Panc1 (cell line): ENCODE data around the gene PTPRH.

Source experiments
- CTCF ChIP-seq: fragments of 450-650 bp; IDR thresholded peaks from 2 replicates; pipeline ENCODE4 v1.5.1; 2017; ENCODE audit warnings: mild to moderate bottlenecking
- POLR2AphosphoS5 ChIP-seq: IDR thresholded peaks from 2 replicates; pipeline ENCODE4 v1.6.1; 2012; ENCODE audit warnings: mild to moderate bottlenecking, low read depth, low read length, moderate library complexity
- REST ChIP-seq, 2 experiments: IDR thresholded peaks; 2 replicates each; pipeline ENCODE4 v1.6.1; 2011 to 2012; ENCODE audit warnings: low read depth in 2 of 2, control low read depth in 1 of 2, low read length in 1 of 2, mild to moderate bottlenecking in 1 of 2, moderate library complexity in 1 of 2; ENCODE audit not compliant: insufficient read depth in 1 of 2
- SIN3A ChIP-seq: IDR thresholded peaks from 2 replicates; pipeline ENCODE4 v1.6.1; 2012; ENCODE audit warnings: low read depth, mild to moderate bottlenecking, low read length, moderate library complexity, borderline replicate concordance; ENCODE audit not compliant: insufficient read depth
- TCF7L2 ChIP-seq: IDR thresholded peaks from 2 replicates; pipeline ENCODE4 v1.6.1; 2011; ENCODE audit warnings: mild to moderate bottlenecking, low read depth, low read length, inconsistent platforms

- TF ChIP-seq CTCF: no peak
- TF ChIP-seq TCF7L2: no peak
- TF ChIP-seq POLR2AphosphoS5: no peak
- TF ChIP-seq REST (IDR thresholded peaks at IDR 0.05; ENCODE audit: insufficient read depth in 1 of 2, low read depth in 2 of 2, low read length in 1 of 2): no peak
- no peak for TF ChIP-seq SIN3A
Observed at GRCh38 chr19:55253842-55254624, 44.7 kb upstream of the PTPRH start.
